CD1c-positive myeloid dendritic cell (primary cell): Measurements from ENCODE around the gene NEUROD4.

Experiments
- DNase-seq: peaks from one replicate; pipeline ENCODE4 v3.0.0-alpha.2; 2016; ENCODE audit errors: extremely low spot score

NEUROD4 gene

GRCh38 chr12:54997929-54998522, 21.7 kb upstream of the NEUROD4 start:
- no peak for DNase-seq

DNA sequence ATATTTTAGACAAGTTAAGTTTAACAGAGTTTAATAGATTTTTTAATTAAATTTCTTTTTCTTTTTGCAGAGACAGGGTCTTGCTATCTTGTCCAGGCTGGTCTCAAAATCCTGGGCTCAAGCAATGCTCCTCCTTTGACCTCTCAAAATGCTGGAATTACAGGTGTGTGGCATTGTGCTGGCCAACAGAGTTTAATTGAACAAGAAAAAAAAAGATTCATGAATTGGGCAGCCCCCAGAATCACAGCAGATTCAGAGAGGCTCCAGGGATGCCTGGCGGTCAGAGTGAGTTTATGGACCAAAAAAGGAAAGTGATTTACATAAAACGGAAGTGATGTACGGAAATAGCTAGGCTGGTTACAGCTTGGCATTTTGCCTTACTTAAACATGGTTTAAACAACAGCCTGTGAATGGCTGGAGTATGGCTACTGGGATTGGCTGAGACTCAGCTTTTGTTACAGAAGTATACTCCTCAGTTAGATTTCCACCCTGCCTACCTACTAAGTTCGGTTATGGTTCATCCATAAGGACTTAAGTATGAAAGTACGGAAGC, 20.7 kb upstream of the NEUROD4 start:
- DNase-seq: peak; percentile 10

DNA sequence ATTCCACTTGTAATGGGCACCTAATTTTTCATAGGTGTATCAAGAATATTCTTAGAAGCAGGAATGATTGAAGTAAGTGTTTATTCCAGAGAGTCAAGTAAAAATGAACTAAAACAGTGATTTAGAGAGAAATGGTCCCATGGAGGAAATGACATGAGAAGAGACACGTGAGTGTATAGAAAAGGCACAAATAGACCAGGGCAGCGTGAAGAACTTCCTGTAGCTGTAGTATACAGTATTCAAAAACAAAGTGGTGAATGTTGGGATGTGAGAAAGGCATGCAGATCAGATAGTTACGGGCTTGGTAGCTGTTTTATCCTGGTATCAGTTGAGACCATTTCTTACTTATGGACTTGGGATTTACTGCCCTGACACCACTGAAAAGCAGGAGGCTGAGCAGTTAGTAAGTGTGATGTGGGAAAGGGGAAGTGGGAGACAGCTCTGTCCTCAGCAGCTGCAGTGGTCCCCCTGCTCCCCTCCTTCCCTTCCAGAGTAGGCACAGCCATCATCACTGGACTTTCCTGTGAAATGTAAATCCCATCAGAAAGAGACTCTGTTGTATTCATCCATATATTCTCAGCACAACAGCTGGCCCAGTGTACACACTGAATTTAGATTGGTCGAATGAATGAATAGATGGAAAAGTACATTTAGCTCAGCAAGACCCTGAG, 18.4 kb upstream of the NEUROD4 start:
- DNase-seq: peak; percentile 12

GRCh38 chr12:55002355-55002754, 17.4 kb upstream of the NEUROD4 start:
- no peak for DNase-seq

DNA sequence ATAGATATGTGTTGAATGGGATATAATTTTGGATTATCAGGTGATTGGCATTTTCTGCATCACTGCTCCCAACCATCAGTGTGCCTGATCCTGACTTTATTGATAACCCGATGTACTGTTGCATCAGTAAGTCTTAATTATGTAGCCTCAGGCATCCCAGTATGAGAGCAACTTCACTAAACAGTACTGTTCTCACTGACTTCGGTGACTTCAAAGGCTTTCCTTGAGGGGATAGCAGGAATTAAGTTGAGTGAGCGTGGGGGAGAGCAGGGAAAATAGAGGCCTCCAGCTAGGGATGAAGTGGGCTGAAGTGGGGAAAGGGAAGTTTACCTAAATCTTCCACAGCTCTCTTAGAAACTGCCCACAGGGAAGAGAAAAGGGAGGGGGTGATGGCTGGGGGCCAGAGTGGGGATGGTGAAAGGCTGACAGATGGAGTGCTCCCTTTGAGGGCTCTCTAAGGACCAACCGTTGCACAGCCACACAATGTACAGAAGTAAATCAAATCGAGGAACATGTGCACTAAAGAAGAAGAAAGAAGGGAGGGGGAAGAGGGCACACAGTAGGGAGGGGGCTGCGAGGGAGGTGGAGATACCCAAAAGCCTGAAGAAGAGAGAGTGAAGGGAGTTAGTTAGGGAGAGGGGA, 10.7 kb upstream of the NEUROD4 start:
- DNase-seq: no peak

DNA sequence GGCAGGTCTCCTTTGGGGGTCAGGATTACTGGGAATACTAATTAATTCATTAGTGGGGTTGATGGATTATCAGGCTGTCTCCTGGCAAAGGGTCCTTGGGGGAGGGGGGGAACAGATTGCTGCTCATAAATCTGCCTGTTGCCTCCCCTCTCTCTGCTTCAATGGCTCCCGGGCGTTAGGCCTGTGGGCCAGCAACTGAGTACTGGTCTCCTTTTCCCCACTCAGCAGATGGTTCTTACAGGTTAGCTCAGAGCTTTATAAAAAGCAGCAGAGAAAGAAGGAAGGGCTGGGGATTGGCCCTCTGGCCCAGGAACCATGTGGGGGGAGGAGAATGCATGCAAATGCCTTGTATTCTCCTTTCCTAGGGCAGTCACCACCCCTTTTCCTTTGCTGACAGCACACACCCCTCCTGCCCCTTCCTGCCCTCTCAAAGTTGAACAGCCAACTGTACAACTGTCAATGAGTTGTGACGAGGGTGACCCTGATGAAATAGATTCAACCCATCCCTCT, 2.3 kb upstream of the NEUROD4 start:
- DNase-seq: no peak

- no peak for DNase-seq
Measured at GRCh38 chr12:55024575-55024974, 4.8 kb downstream of the NEUROD4 start.

GRCh38 chr12:55025508-55025907, 5.7 kb downstream of the NEUROD4 start:
- DNase-seq: no peak

- no peak for DNase-seq
Measured at GRCh38 chr12:55034218-55034617, 14.4 kb downstream of the NEUROD4 start.

DNA sequence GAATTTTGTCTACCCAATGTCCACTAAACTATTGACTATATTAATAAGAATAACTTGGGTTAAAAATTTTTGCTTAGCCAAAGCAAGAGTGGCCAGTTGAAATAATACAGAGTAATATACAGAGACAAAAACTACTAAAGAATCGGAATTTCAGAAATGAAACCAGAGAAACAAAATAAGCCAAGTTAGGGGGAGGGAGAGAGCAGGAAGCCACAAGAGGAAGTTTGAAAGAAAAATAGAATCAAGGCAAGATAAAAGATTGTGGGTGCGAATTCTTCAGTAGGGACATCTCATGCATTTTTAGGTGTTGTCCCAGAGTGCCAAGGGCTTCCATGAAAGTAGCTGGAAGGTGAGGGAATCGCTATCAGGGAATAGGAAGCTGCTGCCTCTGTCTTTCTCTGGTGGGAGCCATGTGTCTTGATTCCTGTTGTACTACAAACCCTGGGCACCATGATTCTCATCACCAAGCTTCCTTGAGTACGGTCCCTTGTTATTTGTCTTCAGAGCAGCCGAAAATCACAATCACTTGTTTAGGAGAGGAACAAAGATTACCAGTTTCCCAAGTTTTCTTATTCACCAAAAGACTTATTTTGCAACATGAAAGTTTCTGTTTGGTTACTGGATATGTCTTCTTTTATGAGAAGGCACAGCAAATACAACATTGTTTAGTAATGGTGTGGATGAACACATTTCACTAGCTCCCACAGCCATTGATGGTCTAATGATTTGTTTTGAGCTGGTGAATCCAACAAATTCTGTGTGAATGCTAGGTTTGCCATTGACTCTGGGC, 16.7 kb downstream of the NEUROD4 start:
- DNase-seq: no peak

DNA sequence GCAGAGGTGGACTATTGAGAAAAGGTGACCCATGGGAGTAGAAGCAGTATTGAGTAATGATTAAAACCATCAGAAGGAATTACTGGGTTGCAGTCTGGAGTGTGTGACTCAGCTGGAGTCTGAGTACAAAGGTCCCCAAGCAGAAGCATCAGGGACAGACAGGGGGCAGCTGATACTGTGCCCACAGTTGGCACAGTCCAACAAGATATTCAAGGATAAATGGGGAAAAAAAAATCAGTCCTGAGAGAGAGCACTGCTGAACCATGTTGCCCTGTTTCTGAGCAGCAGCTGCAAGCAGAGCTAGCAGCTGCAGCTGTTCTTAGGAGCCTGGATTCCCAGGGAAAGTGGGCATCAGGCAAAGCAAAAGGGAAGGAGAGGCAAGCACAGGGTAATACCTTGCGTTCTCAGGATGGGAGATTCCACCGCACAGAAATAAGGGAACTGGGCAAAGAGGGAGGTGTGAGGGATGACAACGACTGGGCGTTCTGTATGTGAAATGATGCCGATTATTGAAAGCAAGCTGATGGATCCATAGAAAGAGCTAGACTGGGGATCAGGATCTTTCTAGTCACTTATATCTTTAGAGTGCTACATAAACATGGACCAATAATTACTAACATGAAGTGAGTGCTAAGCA, 17.7 kb downstream of the NEUROD4 start:
- DNase-seq: peak; percentile 46

DNA sequence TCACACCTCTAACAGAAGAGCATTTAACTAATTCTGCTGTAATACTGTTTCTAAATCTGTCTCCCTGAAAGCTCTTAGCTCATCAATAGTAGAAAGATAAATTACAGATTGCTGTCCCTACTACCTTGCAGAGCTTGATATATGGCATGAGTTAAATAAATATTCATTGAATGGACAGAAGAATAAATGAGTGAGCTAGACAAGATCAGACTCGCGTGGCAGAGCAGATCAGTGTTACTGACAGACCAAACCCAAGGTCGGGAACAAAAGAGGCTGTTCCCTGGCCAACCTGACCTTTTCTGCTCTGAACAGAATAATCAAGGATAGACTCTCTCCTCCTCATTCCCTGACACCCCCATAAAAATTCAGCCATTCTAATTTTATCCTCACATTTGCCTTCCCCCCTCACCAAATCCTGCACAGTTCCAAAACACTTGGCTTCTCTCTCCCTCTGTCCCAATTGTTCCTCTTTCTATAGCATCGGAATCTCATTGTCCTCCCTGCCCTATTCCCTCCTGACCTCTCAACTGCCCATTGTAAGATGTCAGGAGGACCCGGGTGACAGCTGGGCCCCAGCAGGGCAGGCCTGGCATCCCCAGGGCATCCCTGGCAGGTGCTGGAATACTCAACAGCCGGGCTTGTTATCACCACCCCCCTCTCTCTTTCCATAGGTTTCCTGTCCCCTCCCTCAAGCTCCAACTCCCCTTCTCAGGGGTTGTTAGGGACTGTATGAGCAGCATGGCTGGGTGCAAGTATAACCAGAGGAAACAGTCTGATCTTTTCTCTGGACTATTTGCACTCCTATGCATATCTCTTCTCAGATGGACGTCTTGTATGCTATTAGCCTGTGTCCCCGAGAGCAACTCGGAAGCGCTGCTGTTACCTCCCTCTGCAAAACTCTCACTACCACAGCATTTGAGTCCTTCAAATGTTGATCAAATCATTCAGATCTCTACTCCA, 19.9 kb downstream of the NEUROD4 start:
- DNase-seq: no peak

DNA sequence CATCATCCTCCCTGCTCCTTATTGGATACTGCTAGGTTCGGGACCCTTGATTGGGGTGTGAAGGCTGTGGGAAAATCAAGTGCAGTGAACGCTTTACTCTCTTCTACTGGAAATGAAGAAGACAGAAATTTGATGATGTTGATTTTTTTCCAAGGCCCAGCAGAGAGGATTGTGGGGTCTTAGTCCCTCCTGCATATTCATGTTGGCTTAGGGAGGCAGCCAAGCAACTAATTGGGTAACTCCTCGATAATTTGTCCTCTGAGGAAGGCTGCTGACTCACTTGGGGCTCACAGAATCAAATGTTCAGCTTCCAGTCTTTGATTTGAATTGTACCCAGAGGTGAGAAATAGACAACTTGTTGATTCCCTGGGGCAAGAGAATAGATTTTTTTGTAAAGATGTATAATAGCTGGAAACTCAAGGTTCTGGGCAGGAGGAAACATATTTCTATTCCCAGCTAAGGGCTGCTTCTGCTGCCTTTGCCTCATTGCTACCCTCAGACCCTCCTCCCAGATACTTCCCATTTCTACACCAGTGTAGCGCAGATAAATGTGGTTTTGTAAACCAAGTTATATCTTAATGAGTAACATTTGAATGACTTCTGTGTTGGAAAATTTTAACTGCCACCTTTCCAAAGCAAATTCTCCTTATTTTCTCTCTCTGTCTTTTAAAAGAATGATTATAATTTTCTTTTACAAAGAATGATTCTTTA, 21.7 kb downstream of the NEUROD4 start:
- DNase-seq: peak; percentile 63

GRCh38 chr12:55043542-55043941, 23.8 kb downstream of the NEUROD4 start:
- DNase-seq: peak; percentile 93

GRCh38 chr12:55044135-55044534, 24.4 kb downstream of the NEUROD4 start:
- DNase-seq: no peak

- no peak for DNase-seq
Measured at GRCh38 chr12:55049676-55050075, 29.9 kb downstream of the NEUROD4 start.

DNA sequence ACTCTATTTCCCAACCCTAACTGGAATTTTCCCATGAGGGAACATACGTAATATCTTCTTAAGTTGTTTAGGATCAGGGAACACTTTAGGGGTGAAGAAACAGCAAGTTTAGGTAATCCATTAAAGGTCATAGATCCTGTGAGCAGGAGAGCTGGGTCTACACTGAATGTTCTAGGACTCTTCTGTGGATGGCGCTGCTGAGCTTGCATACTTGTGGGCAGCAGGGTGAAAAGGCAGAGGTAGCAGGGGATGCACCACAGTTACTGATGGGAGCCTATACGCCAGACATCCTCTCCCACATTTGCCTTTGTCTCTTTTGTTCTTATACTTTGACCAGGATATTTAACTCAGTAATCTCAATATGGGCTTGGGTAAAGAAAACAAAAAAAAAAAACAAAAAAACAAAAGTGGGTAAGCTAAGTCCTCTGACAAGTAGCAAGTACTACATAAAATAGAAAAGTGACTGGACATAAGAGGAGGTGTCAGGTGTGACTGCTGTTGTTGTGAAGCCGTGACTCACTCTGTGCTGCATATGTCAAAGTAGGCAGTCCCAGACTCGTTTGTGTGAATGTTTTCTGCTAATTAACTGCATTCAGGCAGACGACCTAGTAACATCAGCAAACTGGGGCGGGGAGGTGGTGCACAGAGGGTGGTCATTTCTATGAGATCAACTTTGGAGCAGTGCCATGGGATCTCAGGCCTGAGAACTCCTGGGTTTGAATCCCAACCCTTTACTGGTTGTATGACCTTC, 31.6 kb downstream of the NEUROD4 start:
- DNase-seq: no peak

DNA sequence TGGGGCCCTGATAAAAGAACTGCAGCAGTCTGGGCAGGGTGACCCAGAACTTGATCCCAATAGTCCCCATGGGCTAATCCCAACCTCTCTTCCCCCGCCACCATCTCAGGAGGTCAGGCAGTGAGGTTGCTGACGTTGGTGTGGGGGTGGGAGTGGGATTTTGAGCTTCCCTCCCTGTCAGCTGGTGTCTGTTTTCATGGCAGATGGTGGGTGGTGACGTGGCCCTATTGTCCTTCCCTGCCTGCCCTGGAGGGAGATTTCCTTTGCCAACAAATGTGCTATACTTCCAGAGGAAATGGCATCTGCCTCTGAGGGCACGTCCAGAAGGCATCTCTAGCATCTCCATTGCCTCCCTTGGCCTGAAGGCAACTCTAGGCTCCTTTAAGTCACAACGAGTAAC, 37.7 kb downstream of the NEUROD4 start:
- DNase-seq: no peak

- no peak for DNase-seq
Measured at GRCh38 chr12:55058082-55058481, 38.3 kb downstream of the NEUROD4 start.
